Measurements from ENCODE around the gene TRIM72.

GRCh38 chr16:31217136-31217530 lies 3.2 kb downstream of the TRIM72 start:
- no peak for TF ChIP-seq CTCF (IDR thresholded peaks at IDR 0.05)
- no peak for TF ChIP-seq POLR2A (IDR thresholded peaks at IDR 0.05)
